H7 (cell line): ENCODE data around the gene DTNBP1. TPM values are rescaled to one million over a fixed set of nuclear protein-coding genes. Genes with fewer than 3 reads are reported as not detected.

Source experiments
- DNase-seq: peaks from one replicate; pipeline ENCODE4 v3.0.0; 2012
- H3K27me3 ChIP-seq: 2 replicates; pipeline ENCODE4 v1.6.0; 2011; ENCODE audit warnings: mild to moderate bottlenecking, low read length; ENCODE audit not compliant: control insufficient read depth, insufficient read depth
- H3K36me3 ChIP-seq: replicated peaks from 2 replicates; pipeline ENCODE4 v1.5.1; 2011; ENCODE audit warnings: low read length; ENCODE audit not compliant: control insufficient read depth, insufficient read depth
- H3K4me3 ChIP-seq: 2 replicates; pipeline ENCODE4 v1.5.1; 2011; ENCODE audit warnings: low read depth, mild to moderate bottlenecking, control low read depth, low read length, moderate library complexity; ENCODE audit not compliant: insufficient read depth
- total RNA-seq: library from RNA; depleted of rRNA; stranded (reverse); fragments of >200 nt; shearing (Covaris generic); gene quantifications from 2 replicates; pipeline ENCODE4 v1.2.3, GENCODE V29; 2014

Gene DTNBP1
- total RNA-seq, 1 experiment from 2014 or later = 3.7 TPM

DNA sequence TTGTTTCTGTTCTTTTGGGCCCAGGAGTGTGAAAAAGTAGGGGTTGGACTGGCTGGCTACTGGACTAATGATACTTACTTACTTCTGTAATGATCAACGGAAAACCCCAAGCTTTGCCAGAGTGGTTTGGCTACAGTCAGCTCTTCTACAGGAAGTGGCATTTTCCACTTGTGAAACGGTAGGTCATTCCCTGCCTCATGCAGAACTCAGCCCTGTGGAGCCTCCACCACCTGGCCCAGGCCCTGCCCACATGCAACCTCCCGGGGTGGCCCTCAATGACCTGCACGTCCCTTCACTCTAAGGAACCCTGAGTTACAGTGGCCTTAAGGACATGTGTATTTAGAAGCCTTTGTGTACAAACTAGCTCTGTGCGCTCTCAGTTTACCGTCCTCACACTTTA lies 140.4 kb downstream of the DTNBP1 start:
- Histone ChIP-seq H3K4me3 (no peak overlapping the region), H3K36me3 (peaks cover 26% of the 10 kb centered on the region), H3K27me3 (no peaks in the 10 kb centered on the region)
- peak; percentile 48 for DNase-seq

DNA sequence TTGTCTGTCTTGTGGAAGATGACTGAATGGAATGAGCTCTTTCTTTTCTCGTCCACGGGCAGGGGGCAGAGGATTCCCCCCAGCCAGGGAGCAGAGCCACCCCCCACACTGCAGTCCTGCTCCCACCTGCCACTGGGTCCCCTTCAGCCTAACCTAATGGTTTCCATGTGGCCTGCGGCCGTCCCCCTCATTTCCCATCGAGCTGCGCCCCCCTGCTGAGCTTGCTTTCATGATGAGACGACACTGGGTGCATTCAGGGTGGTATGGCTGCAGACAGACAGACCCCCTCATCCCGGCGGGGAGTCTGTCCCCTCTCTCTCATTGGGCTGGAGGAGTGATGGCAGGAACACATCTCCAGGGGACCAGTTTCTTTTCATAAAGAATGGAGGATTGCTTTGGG lies 140.8 kb downstream of the DTNBP1 start:
- DNase-seq = peak; percentile 43
- Histone ChIP-seq H3K4me3 (no peak overlapping the region), H3K27me3 (no peaks in the 10 kb centered on the region), H3K36me3 (peaks cover 27% of the 10 kb centered on the region)

DNA sequence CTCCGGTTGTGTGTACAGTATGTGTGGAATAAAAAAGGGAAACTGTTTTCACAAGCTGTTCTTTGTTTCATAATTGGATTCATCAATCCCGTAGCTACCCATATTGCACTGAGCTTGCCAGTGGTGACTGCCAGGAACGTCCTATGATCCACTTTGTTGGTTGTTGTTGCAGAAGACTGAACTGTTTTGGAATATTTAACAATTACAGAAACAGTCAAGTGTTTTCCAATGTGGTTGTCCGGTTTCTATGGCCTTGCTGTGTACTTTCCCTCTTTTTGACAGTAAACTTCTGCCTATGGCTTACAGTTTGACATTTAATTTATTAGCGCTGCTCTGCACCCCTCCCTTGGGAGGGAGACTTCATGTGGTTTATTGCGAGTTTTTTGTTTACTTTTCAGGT lies 141.2 kb downstream of the DTNBP1 start:
- peak; percentile 14 for DNase-seq
- H3K27me3 ChIP-seq = no peaks in the 10 kb centered on the region
- H3K4me3 ChIP-seq = no peak overlapping the region
- H3K36me3 ChIP-seq = peaks cover 32% of the 10 kb centered on the region

DNA sequence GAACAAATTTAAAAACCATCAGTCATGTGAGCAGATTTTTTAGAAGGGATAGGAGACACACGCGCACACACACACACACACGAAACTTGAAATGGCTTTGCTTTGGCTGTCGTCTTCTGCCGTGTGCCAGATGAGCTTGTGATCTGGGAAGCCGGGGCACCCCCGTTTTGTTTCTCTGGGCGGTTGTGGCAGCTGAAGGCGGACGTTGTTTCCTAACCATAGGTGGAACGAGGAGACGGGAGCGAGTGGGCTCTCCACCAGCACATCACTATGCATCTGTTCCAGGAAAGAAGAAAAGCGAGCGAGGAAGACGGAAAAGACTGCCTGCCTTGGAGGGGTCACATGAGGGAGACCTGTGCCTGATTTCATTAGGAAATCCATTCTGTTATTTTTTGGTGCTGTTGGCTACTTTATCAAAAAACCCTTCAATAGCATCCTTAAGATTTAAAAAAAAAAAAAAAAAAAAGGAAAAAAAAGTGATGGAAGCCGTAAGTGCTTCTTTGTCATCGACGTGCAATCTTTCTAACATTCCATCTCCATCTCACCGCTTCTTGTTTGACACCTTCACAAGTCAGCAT lies 142.1 kb downstream of the DTNBP1 start:
- H3K4me3 ChIP-seq = no peak overlapping the region
- H3K36me3 ChIP-seq = peaks cover 39% of the 10 kb centered on the region
- peak; percentile 34 for DNase-seq
- no peaks in the 10 kb centered on the region for H3K27me3 ChIP-seq

DNA sequence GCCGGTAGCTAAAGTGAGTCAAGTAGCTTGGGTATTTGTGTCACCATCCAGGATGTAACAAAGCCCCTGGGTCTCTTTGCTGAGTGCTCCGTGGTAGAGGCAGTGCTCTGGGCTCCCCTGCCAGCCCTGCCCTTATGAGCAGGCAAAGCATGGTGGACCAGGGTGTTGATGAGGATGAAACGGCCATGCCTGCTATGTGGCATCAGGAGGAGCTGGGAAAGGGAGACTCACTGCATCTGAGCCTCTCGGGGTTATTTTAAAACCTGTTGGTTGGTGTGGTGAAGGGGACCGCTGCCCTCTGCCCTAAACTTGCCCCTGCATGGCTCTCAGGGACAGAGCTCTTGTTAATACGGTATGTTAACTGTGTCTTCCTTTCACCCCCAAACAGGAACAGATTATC lies 143.1 kb downstream of the DTNBP1 start:
- Histone ChIP-seq H3K36me3 (peaks cover 42% of the 10 kb centered on the region), H3K4me3 (no peak overlapping the region), H3K27me3 (no peaks in the 10 kb centered on the region)
- DNase-seq = no peak

DNA sequence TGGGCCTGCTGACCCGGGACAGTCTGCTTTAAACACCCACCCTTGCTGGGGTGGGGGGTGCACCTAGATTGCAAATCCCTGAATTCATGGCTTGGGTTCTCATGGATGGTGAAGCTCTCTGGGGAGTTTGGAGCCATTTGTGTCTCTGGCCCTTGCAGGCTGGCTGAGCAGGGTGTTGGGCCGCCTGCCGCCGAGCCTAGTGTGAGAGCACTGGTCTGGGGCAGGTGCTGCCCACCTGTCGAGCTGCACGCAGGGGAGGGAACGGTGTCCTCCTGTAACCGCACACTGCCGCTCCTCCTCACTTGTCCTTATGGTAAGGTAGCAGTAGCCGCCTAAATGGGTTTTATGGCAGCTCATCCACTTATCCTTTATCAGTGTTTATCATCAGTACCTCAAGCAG lies 143.9 kb downstream of the DTNBP1 start:
- Histone ChIP-seq H3K4me3 (no peak overlapping the region), H3K27me3 (no peaks in the 10 kb centered on the region), H3K36me3 (peaks cover 47% of the 10 kb centered on the region)
- no peak for DNase-seq

DNA sequence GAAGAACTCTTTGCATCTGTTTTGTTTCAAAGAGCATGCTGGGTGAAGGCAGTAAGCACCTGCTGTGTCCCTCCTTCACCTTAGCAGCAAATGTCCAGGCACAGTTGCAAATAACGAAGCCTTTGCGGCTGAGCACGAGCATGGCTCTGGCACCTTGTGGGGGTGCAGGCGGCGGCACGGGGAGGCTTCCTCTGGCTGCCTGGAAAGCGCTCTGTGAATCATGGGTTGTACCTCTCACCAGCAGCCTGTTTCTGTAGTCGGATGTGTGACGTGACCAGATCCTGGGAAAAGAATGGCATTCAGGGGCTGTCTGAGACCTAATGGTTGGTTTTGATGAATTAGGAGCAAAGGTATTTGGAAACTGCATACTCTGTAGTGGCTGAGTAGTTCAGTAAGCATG lies 144.8 kb downstream of the DTNBP1 start:
- no peak for DNase-seq

DNA sequence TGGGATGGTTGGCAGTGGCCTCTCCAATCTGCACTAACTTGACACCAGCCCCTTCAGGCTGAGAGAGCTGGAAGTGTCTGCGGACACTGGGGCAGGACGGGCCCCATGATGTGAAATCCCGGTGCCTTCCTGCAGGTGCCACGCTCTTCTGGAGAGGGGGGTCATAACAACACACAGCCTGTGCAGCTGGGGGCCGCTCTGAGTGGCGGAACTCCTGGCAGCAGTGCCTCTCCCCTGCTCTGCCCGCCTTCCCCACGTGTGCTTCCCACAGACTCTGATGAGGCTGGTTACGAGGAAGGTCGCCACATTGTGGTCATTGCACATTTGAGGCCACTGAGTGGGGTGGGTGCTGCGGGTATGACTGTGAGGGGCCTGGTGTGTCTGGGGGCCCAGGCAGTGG lies 145.2 kb downstream of the DTNBP1 start:
- no peak for DNase-seq
- H3K27me3 ChIP-seq = no peaks in the 10 kb centered on the region
- peaks cover 57% of the 10 kb centered on the region for H3K36me3 ChIP-seq
- no peak overlapping the region for H3K4me3 ChIP-seq

More for the DNA sequence above, 144.8 kb downstream of the DTNBP1 start:
- H3K27me3 ChIP-seq = no peaks in the 10 kb centered on the region
- peaks cover 55% of the 10 kb centered on the region for H3K36me3 ChIP-seq
- H3K4me3 ChIP-seq = no peak overlapping the region

DNA sequence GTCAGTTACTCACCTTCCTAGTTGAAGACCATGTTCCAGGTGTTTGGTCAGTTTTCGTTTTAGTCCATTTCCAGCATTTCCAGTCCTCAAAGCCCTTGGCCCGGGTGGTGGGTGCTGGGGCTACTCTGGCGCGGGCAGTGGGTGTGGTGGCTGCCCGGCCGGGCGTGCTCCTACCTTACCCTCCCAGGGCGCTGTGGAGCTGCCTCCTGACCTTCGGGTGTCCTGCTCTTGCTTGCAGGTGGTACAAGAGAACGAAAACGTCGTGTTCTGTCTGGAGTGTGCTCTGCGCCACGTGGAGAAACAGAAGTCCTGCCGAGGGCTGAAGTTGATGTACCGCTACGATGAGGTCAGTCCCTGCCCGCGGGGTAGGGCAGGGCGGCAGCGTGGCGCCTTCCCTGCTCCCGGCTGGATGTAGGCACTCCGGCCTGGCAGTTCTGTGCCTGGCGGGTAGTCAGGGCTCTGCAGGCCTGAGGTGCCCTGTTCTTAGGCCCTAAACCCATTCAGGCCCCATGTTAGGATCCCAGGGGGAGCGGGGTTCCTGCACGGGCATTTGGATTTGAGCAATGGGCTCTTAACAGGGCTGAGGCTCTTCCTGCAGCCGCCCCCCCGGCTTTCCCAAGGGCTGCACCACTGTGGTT lies 145.8 kb downstream of the DTNBP1 start:
- DNase-seq = no peak
- H3K36me3 ChIP-seq = peaks cover 59% of the 10 kb centered on the region

DNA sequence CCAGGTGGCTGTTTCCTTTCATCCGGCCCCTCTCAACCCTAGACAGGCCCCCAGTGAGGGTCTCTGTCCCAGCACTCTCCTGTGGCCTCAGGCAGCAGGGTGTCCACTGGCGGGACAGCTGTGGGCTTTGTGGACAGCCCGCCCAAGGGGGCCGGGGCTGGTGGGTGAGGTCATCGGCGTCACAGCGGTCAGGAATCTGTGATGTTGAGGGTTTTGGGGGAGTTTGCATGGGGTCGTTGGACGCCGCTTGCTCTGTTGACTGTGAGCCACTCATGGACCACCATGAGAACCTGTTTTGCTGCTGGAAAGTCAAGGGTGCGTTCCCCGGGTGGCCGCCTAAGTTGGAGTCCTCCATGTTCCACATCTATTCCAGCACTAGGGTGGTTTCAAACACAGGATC lies 146.4 kb downstream of the DTNBP1 start:
- H3K36me3 ChIP-seq = peaks cover 64% of the 10 kb centered on the region

More for the DNA sequence above, 145.8 kb downstream of the DTNBP1 start:
- no peaks in the 10 kb centered on the region for H3K27me3 ChIP-seq
- no peak overlapping the region for H3K4me3 ChIP-seq

DNA sequence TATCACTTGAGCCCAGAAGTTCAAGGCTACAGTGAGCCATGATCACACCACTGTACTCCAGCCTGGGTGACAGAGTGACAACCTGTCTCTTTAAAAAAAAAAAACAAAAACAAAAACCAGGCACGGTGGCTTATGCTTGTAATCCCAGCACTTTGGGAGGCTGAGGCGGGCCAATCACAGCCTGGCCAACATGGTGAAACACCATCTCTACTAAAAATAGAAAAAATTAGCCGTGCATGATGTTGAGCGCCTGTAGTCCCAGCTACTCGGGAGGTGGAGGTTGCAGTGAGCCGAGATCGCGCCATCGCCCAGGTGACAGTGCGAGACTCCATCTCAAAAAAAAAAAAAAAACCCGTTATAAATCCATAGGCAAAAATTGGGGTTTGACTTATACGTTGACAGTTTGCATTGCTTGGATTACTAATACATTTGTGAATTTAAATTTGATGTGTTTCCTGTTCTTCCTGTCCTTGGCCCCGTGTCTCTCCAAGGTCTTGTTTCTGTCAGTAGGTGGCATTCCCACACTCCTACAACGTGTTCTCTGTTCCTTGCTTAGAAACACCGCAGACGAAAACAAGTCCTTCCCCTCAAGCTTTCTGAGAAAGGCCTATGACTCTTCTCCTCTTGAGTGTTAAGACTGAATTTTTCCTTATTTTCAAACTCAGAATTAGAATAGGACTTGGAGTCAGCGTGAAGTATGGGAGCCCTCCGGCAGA lies 147.0 kb downstream of the DTNBP1 start:
- Histone ChIP-seq H3K27me3 (no peaks in the 10 kb centered on the region), H3K4me3 (no peak overlapping the region), H3K36me3 (peaks cover 68% of the 10 kb centered on the region)
- DNase-seq = no peak

More for the DNA sequence above, 146.4 kb downstream of the DTNBP1 start:
- Histone ChIP-seq H3K27me3 (no peaks in the 10 kb centered on the region), H3K4me3 (no peak overlapping the region)
- no peak for DNase-seq

DNA sequence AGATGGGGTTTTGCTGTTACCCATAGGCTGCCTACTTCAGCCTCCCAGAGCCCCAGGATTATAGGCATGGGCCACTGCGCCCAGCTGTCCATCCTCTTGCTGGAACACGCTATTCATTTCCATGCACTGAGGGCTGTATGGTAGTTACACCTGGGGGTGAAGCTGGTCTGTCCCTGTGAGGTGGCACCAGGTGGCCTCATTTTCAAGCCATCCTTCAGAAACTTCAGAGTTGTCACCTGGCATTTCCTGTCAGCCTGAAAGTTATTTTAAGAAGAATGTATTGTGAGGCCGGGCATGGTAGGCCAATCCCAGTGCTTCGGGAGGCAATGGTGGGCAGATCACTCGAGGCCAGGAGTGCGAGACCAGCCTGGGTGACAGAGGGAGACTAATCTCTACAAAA lies 147.6 kb downstream of the DTNBP1 start:
- DNase-seq = no peak
- H3K4me3 ChIP-seq = no peak overlapping the region
- H3K36me3 ChIP-seq = peaks cover 70% of the 10 kb centered on the region
- H3K27me3 ChIP-seq = no peaks in the 10 kb centered on the region

DNA sequence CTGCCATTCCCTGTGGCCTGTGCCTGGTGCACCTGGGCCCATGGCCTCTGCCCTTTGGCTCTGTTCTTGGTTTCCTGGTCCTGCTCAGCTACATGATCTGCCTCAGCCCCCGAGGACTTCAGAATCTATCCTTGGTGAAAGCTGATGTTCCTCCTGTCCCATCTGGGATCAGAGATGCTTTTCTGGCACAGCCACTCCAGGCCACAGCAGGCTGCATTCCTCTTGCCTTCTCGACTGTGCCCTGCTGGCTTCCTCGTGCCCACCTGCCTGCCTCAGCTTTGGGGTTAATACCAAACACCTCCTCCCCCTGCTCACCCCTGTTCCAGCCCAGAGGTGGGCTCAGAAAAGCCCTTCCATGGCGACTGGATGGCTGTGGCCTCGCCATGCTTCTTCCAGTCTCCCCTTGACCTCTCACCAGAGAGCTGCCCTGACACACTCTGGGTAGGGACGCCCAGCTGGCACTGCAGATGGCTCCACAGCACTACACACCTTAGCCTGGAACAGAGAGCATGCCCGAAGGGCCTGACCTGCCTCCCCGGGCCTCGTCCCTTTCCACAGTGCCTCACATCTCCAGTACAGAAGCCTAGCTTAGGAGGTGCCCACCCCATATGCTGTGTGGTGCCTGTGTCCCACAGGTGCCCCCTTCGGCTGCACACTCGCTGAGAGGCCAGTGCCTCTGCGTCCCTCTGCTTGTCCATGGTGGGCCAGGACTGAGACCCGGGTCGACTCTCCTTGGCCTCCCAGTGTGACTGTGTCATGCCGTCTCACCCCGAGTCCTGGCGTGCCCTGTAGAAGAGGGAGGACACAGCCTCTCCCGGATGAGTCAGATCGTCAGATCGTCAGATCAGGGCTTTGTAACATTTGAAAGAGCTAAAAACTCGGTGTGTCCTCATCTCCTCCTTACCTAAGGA lies 148.8 kb downstream of the DTNBP1 start:
- Histone ChIP-seq H3K36me3 (peaks cover 69% of the 10 kb centered on the region), H3K4me3 (no peak overlapping the region), H3K27me3 (no peaks in the 10 kb centered on the region)
- no peak for DNase-seq

DNA sequence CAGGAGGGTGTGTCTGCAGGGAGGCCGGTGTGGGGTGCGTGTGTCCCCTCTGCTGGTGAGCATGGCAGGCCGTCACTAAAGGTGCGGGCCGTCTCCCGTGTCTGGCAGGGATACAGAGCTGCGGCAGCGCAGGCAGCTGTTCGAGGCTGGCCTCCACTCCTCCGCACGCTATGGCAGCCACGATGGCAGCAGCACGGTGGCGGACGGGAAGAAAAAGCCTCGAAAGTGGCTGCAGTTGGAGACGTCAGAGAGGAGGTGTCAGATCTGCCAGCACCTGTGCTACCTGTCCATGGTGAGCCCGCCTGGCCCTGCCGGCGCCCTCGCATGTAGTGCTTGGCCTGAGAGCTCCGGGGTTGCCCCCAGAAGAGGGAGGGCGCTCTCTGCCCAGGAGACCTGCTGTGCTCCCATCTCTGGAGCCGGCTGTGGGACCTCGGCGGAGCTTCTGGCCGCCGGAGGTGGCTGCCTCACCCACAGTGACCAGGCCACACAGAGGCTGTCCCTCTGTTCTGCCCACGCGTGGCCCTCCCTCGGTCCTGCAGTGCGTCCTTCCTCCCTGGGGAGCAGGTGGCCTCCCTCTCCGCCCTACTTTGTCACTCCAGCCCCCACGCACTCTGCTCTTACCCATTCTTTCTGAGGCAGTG lies 149.6 kb downstream of the DTNBP1 start:
- DNase-seq = no peak
- Histone ChIP-seq H3K4me3 (no peak overlapping the region), H3K27me3 (no peaks in the 10 kb centered on the region), H3K36me3 (peaks cover 71% of the 10 kb centered on the region)
